GM11168 (cell line): Measurements from ENCODE around the gene CELF5.

Experiments used
- in situ Hi-C: fragments of 300-500 bp; cut with MboI; formaldehyde crosslinking; loops from one replicate; pipeline ENCODE4 v1.12.0; 2022; ENCODE audit warnings: low sequenced_read_pairs; ENCODE audit not compliant: unreplicated experiment

Gene CELF5

GRCh38 chr19:3269916-3270671 lies 45.6 kb downstream of the CELF5 start:
- in situ Hi-C loops: no loop called here

- in situ Hi-C loops: no loop called here
Measured at GRCh38 chr19:3270902-3271301, 46.4 kb downstream of the CELF5 start.

- in situ Hi-C loops: no loop called here
Measured at GRCh38 chr19:3272401-3272931, 48.0 kb downstream of the CELF5 start.

- in situ Hi-C loops: no loop called here
Measured at GRCh38 chr19:3272952-3273351, 48.5 kb downstream of the CELF5 start.

- in situ Hi-C loops: no loop called here
Measured at GRCh38 chr19:3274245-3274941, 49.9 kb downstream of the CELF5 start.

GRCh38 chr19:3274942-3275582 lies 50.6 kb downstream of the CELF5 start:
- in situ Hi-C loops: no loop called here

- in situ Hi-C loops: no loop called here
Measured at GRCh38 chr19:3275583-3276340, 51.3 kb downstream of the CELF5 start.

- in situ Hi-C loops: no loop called here
Measured at GRCh38 chr19:3276341-3276799, 51.9 kb downstream of the CELF5 start.

GRCh38 chr19:3277649-3278048 lies 53.2 kb downstream of the CELF5 start:
- in situ Hi-C loops: no loop called here

GRCh38 chr19:3278294-3278693 lies 53.8 kb downstream of the CELF5 start:
- in situ Hi-C loops: no loop called here

- in situ Hi-C loops: no loop called here
Measured at GRCh38 chr19:3278749-3279148, 54.3 kb downstream of the CELF5 start.

GRCh38 chr19:3279306-3279705 lies 54.8 kb downstream of the CELF5 start:
- in situ Hi-C loops: no loop called here

GRCh38 chr19:3281026-3281425 lies 56.6 kb downstream of the CELF5 start:
- in situ Hi-C loops: no loop called here

GRCh38 chr19:3282155-3282554 lies 57.7 kb downstream of the CELF5 start:
- in situ Hi-C loops: no loop called here

GRCh38 chr19:3282564-3282963 lies 58.1 kb downstream of the CELF5 start:
- in situ Hi-C loops: no loop called here

GRCh38 chr19:3283246-3283751 lies 58.8 kb downstream of the CELF5 start:
- in situ Hi-C loops: no loop called here

- in situ Hi-C loops: no loop called here
Measured at GRCh38 chr19:3283886-3284657, 59.6 kb downstream of the CELF5 start.

- in situ Hi-C loops: no loop called here
Measured at GRCh38 chr19:3284759-3285646, 60.5 kb downstream of the CELF5 start.
